A673 (cell line): ENCODE results near the gene KCTD3. TPM values are rescaled to one million over a fixed set of nuclear protein-coding genes. Genes with fewer than 3 reads are reported as not detected.

Experiments used
- BruUV-seq: library from RNA; stranded (reverse); fragments of 400-500 nt; replicated peaks from 2 replicates; lab custom pipeline; 2021; lab: Mats Ljungman, UMichigan
- CTCF ChIA-PET: fragments of 300-600 bp; sonication (Branson Sonifier 250); formaldehyde crosslinking; loops from one replicate; lab custom pipeline; 2022; ENCODE audit warnings: antibody characterized with exemption; lab: Charles Lee
- POLR2A ChIA-PET: fragments of 300-600 bp; sonication (Branson Sonifier 250); formaldehyde crosslinking; loops from one replicate; lab custom pipeline; 2022; ENCODE audit warnings: antibody characterized with exemption; ENCODE audit not compliant: low non-redundant PET; lab: Charles Lee
- DNase-seq: peaks from one replicate; pipeline ENCODE4 v3.0.0-alpha.2; 2015; ENCODE audit warnings: low spot score
- H3K27ac ChIP-seq: fragments of 200-600 bp; sonication (generic); 2 replicates; pipeline ENCODE4 v1.5.1; 2016; ENCODE audit warnings: mixed run types, low read depth, mild to moderate bottlenecking, mixed read lengths, antibody characterized with exemption, low read length; ENCODE audit not compliant: poor library complexity, severe bottlenecking
- H3K27me3 ChIP-seq: fragments of 200-600 bp; sonication (generic); replicated peaks from 2 replicates; pipeline ENCODE4 v1.6.1; 2017; ENCODE audit warnings: mixed run types, low read depth, mild to moderate bottlenecking, mixed read lengths, antibody characterized with exemption, low read length; ENCODE audit not compliant: insufficient read depth, poor library complexity
- H3K36me3 ChIP-seq: fragments of 200-600 bp; sonication (generic); 2 replicates; pipeline ENCODE4 v1.6.1; 2016; ENCODE audit warnings: mixed run types, mild to moderate bottlenecking, mixed read lengths, antibody characterized with exemption, low read length; ENCODE audit not compliant: insufficient read depth, poor library complexity, severe bottlenecking
- H3K4me1 ChIP-seq: fragments of 200-600 bp; sonication (generic); 2 replicates; pipeline ENCODE4 v1.6.1; 2017; ENCODE audit warnings: mixed run types, mild to moderate bottlenecking, mixed read lengths, antibody characterized with exemption, low read length; ENCODE audit not compliant: insufficient read depth, poor library complexity, severe bottlenecking
- H3K4me3 ChIP-seq: fragments of 200-600 bp; sonication (generic); 2 replicates; pipeline ENCODE4 v1.5.1; 2016; ENCODE audit warnings: low read depth, mixed run types, mild to moderate bottlenecking, mixed read lengths, low read length; ENCODE audit not compliant: poor library complexity, severe bottlenecking
- H3K9me3 ChIP-seq: fragments of 200-600 bp; sonication (generic); 2 replicates; pipeline ENCODE4 v1.6.1; 2016; ENCODE audit warnings: mixed run types, low read depth, mild to moderate bottlenecking, mixed read lengths, antibody characterized with exemption, low read length; ENCODE audit not compliant: poor library complexity, severe bottlenecking
- EZH2 ChIP-seq: fragments of 200-600 bp; sonication (generic); IDR thresholded peaks from 2 replicates; pipeline ENCODE4 v1.6.1; 2017; ENCODE audit warnings: borderline replicate concordance, low read depth, mild to moderate bottlenecking, mixed read lengths, antibody characterized with exemption, low read length; ENCODE audit not compliant: poor library complexity, severe bottlenecking
- intact Hi-C: fragments of 100-400 bp; cut with micrococcal nuclease; formaldehyde crosslinking; loops from one replicate; pipeline ENCODE4 v1.10.0; 2022; ENCODE audit not compliant: unreplicated experiment
- total RNA-seq: library from RNA; stranded (reverse); gene quantifications from 2 replicates; pipeline ENCODE4 v1.2.3, GENCODE V29; 2021
- TF ChIP-seq, protein P1 (sequence below): fragments of 300-800, 200-600 bp; sonication (generic); conservative IDR thresholded peaks from 2 replicates; pipeline ENCODE4 v1.5.1; 2017; ENCODE audit warnings: low read depth, mild to moderate bottlenecking, antibody characterized with exemption, low read length, moderate library complexity, mixed read lengths

Gene KCTD3
- total RNA-seq, 1 experiment from 2014 or later = 10.8 TPM

DNA sequence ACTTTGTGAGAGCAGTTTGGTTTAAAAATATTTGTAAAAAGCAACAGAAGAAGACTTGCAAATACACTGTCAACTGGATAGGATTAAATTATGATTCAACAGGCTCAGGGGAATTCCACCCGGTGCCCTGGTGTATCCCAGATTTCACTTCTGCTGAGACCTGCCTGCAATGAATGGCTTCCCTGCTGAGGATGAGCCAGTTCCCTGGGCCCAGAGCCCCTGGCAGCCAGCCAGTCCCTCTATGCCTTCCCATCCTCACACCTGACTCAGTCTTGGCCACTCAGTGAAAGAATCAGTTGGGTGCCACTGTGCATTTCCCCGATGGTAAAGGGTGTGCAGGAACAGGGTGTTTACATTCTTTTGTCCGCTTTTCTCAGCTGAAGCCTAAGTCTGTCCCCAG, 64.4 kb downstream of the KCTD3 start:
- peak; percentile 60 for DNase-seq
- TF ChIP-seq, protein P1, sequence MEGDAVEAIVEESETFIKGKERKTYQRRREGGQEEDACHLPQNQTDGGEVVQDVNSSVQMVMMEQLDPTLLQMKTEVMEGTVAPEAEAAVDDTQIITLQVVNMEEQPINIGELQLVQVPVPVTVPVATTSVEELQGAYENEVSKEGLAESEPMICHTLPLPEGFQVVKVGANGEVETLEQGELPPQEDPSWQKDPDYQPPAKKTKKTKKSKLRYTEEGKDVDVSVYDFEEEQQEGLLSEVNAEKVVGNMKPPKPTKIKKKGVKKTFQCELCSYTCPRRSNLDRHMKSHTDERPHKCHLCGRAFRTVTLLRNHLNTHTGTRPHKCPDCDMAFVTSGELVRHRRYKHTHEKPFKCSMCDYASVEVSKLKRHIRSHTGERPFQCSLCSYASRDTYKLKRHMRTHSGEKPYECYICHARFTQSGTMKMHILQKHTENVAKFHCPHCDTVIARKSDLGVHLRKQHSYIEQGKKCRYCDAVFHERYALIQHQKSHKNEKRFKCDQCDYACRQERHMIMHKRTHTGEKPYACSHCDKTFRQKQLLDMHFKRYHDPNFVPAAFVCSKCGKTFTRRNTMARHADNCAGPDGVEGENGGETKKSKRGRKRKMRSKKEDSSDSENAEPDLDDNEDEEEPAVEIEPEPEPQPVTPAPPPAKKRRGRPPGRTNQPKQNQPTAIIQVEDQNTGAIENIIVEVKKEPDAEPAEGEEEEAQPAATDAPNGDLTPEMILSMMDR = no peak
- TF ChIP-seq EZH2 = no peak
- POLR2A ChIA-PET = no interaction called here
- Histone ChIP-seq H3K27ac (no peak overlapping the region), H3K9me3 (no peaks in the 10 kb centered on the region), H3K27me3 (no peaks in the 10 kb centered on the region), H3K4me3 (no peak overlapping the region), H3K4me1 (peaks cover 5% of the 10 kb centered on the region), H3K36me3 (no peaks in the 10 kb centered on the region)
- CTCF ChIA-PET = no interaction called here
- intact Hi-C loops = no loop called here
- BruUV-seq = no TSS peak

DNA sequence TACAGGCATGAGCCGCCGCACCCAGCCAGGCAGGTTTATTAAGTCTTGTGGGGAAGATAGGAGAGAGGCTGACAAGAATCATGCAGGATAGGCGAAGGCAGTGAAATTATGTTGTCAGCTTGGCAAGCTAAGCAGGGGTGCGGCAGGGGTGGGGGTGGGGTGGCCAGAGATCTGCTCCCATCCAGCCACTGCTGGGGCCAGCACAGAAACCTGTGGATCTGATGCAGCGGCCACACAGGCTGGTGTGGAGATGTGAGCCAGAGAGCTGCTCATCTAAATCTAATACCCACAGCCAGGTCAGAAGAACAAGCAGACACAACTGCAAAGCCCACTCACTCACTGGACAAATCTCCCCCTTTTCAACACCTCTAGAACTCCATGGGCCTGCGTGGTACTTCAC, 68.7 kb downstream of the KCTD3 start:
- no peaks in the 10 kb centered on the region for H3K36me3 ChIP-seq
- no peak overlapping the region for H3K27ac ChIP-seq
- intact Hi-C loops = no loop called here
- TF ChIP-seq EZH2 = no peak
- TF ChIP-seq, protein P1 = no peak
- H3K27me3 ChIP-seq = no peaks in the 10 kb centered on the region
- peaks cover 5% of the 10 kb centered on the region for H3K4me1 ChIP-seq
- no peaks in the 10 kb centered on the region for H3K9me3 ChIP-seq
- BruUV-seq = no TSS peak
- no peak overlapping the region for H3K4me3 ChIP-seq
- ChIA-PET POLR2A (no interaction called here), CTCF (no interaction called here)
- no peak for DNase-seq

DNA sequence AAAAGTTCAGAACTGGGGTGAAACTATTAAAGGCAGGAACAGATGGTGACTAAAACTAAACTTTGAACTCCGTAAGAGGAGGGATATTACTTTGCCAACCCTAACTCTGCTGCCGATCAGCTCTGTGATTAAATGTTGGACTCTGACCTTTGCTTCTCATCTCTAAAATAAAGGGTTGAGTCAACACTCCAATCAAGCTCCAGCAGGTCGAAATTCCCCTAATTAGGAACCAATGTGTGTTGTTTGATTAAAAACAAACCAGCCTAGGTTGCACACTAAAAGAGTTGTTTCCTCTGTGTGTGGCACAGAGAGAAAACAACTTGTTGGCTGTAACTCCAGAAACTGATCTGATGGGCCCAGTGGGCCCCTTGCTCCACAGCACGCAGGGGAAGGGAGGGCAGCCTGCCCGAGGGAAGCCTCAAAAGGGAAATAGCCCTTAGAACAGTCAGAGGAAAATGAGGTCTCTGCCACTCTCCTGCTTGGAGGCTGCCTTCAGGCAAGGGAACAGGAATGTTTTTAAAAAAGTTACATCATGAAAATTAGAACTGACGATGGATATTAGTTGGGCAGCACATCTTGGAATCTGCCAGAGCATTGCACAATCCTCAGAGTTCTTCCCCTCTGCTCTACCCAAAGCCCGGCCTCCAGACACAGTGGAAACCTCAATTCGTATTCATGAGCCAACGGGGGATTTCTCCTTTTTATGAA, 69.3 kb downstream of the KCTD3 start:
- H3K27ac ChIP-seq = no peak overlapping the region
- no peak overlapping the region for H3K4me3 ChIP-seq
- ChIA-PET POLR2A (no interaction called here), CTCF (no interaction called here)
- H3K36me3 ChIP-seq = no peaks in the 10 kb centered on the region
- peaks cover under 1% of the 10 kb centered on the region for H3K4me1 ChIP-seq
- TF ChIP-seq, protein P1 = no peak
- TF ChIP-seq EZH2 = no peak
- H3K27me3 ChIP-seq = no peaks in the 10 kb centered on the region
- DNase-seq = no peak
- BruUV-seq = no TSS peak
- intact Hi-C loops = no loop called here
- H3K9me3 ChIP-seq = no peaks in the 10 kb centered on the region
